Measurements from ENCODE around the gene JPH4.
A peak's percentile ranks its signal among the peaks of the same experiment; 100 is the strongest.

The JPH4 gene

GRCh38 chr14:23531391-23531790 is 47.2 kb downstream of the JPH4 start:
- no peak for DNase-seq

GRCh38 chr14:23530375-23531055 is 48.1 kb downstream of the JPH4 start:
- no peak for DNase-seq

- no peak for DNase-seq
Measured at GRCh38 chr14:23529016-23529415, 49.6 kb downstream of the JPH4 start.

GRCh38 chr14:23528555-23528954 is 50.0 kb downstream of the JPH4 start:
- DNase-seq, result peak in 3 of 51 donors; percentile 18 to 24 (median 22)

GRCh38 chr14:23525611-23526010 is 53.0 kb downstream of the JPH4 start:
- no peak for DNase-seq

GRCh38 chr14:23524954-23525353 is 53.6 kb downstream of the JPH4 start:
- DNase-seq, result no peak

- DNase-seq, result no peak
Measured at GRCh38 chr14:23523229-23524016, 55.2 kb downstream of the JPH4 start.

- no peak for DNase-seq
Measured at GRCh38 chr14:23522643-23523198, 55.9 kb downstream of the JPH4 start.

- DNase-seq, result no peak
Measured at GRCh38 chr14:23521785-23522640, 56.6 kb downstream of the JPH4 start.

GRCh38 chr14:23520899-23521533 is 57.6 kb downstream of the JPH4 start:
- peak in 4 of 51 donors; percentile 21 to 44 (median 28) for DNase-seq

- no peak for DNase-seq
Measured at GRCh38 chr14:23518709-23519108, 59.9 kb downstream of the JPH4 start.

Data from hypothalamus (tissue), 51 donors.